ENCODE data around the gene CCM2. TPM values are rescaled to one million over a fixed set of nuclear protein-coding genes. Genes with fewer than 3 reads are reported as not detected.

The CCM2 gene
- total and polyA plus RNA-seq, 2 of the 8 experiments (the other 6 are each of a cell fraction or from before 2014, with no cell fraction given), result 31.6 to 41.2 TPM

GRCh38 chr7:45061806-45062425, 61.9 kb downstream of the CCM2 start:
- WGBS, 2 experiments (ENCODE audit: extremely low coverage in 1 of 2, insufficient coverage in 1 of 2, insufficient read length in 1 of 2, insufficient replicate concordance in 2 of 2, low coverage in 1 of 2, low lambda C conversion rate in 2 of 2, missing lambda C conversion rate in 1 of 2), result 80% methylated on average over 1 of the region's 1 CpG; no CpG with 5 or more reads in 1 of the 2 experiments
- FAIRE-seq, result no peak
- no peaks in the 10 kb centered on the region for H3K23me2 ChIP-seq (ENCODE audit: low read depth, low read length)
- TF ChIP-seq BACH1 (IDR thresholded peaks at IDR 0.05; ENCODE audit: low read length) (no peak), JUND (IDR thresholded peaks at IDR 0.05; ENCODE audit: low read length) (no peak), POLR2A (IDR thresholded peaks at IDR 0.05; ENCODE audit: control extremely low read depth in 1 of 2, low read depth in 2 of 2, low read length in 2 of 2) (no peak), SUZ12 (IDR thresholded peaks at IDR 0.05; ENCODE audit: low read length) (no peak), KDM4A (IDR thresholded peaks at IDR 0.05; ENCODE audit: low read depth, low read length, severe bottlenecking) (no peak), SRF (IDR thresholded peaks at IDR 0.05; ENCODE audit: low read depth, low read length) (no peak), BRCA1 (IDR thresholded peaks at IDR 0.05; ENCODE audit: low read depth, low read length) (no peak), RBBP5 (IDR thresholded peaks at IDR 0.05; ENCODE audit: borderline replicate concordance, low read depth, low read length) (no peak), ZNF274 (IDR thresholded peaks at IDR 0.05; ENCODE audit: borderline replicate concordance, extremely low read depth, low read length) (no peak), ASH2L (IDR thresholded peaks at IDR 0.05; ENCODE audit: low read length) (no peak), HDAC2 (IDR thresholded peaks at IDR 0.05; ENCODE audit: borderline replicate concordance in 1 of 2, low read depth in 2 of 2, low read length in 2 of 2) (no peak), PHF8 (conservative IDR thresholded peaks at IDR 0.05; ENCODE audit: low read depth, low read length) (no peak), NANOG (IDR thresholded peaks at IDR 0.05; ENCODE audit: insufficient read depth, low read depth, low read length, poor library complexity, severe bottlenecking) (no peak)

More at GRCh38 chr7:45061806-45062425, 61.9 kb downstream of the CCM2 start:
- H3K79me1 ChIP-seq (ENCODE audit: low read depth, low read length), result peaks cover 3% of the 10 kb centered on the region; the same call in 1 of the 2 replicates
- no peak overlapping the region for H3K18ac ChIP-seq (ENCODE audit: extremely low read depth, low read length)
- H4K8ac ChIP-seq (ENCODE audit: extremely low read depth, insufficient read depth, low read length), result no peak overlapping the region
- no peak overlapping the region for H2AFZ ChIP-seq (ENCODE audit: low read length)
- H2BK15ac ChIP-seq (ENCODE audit: low read length), result no peak overlapping the region
- no peak overlapping the region for H2AK5ac ChIP-seq (ENCODE audit: low read depth, low read length)
- H4K91ac ChIP-seq (replicated peaks; ENCODE audit: insufficient read length, low read length), result no peak overlapping the region
- no peak overlapping the region for H4K5ac ChIP-seq (ENCODE audit: insufficient read length, low read depth, low read length)
- H2BK12ac ChIP-seq (ENCODE audit: low read depth, low read length), result no peak overlapping the region
- no peaks in the 10 kb centered on the region for H3K9me3 ChIP-seq (ENCODE audit: insufficient read depth in 2 of 2, low read depth in 1 of 2, low read length in 1 of 2)
- H3K79me2 ChIP-seq (ENCODE audit: control insufficient read depth in 1 of 2, insufficient read depth in 2 of 2, low read length in 2 of 2), result peaks cover 0 to 3% of the 10 kb centered on the region in 2 experiments; a peak in 1 of 4 replicates
- no peaks in the 10 kb centered on the region for H3K27me3 ChIP-seq (replicated peaks in 1 of 4; ENCODE audit: control insufficient read depth in 3 of 4, extremely low read depth in 1 of 4, insufficient read depth in 3 of 4, low read length in 3 of 4)
- H3K27ac ChIP-seq (ENCODE audit: low read depth, low read length), result no peak overlapping the region
- H3K9ac ChIP-seq (replicated peaks in 1 of 4; ENCODE audit: extremely low read depth in 1 of 4, low read depth in 3 of 4, low read length in 3 of 4), result no peak overlapping the region
- no peak overlapping the region for H2BK5ac ChIP-seq (ENCODE audit: low read depth, low read length)
- H3K4me2 ChIP-seq (ENCODE audit: insufficient read depth in 1 of 2, low read depth in 2 of 2, low read length in 2 of 2), result no peak overlapping the region
- DNase-seq (ENCODE audit: low read depth in 1 of 2, low spot score in 2 of 2), result no peak
- H3K4me3 ChIP-seq (ENCODE audit: extremely low read depth in 1 of 4, insufficient read depth in 2 of 4, low read depth in 3 of 4, low read length in 4 of 4), result no peak overlapping the region
- H3K56ac ChIP-seq (replicated peaks; ENCODE audit: insufficient read length, low read depth, low read length), result no peak overlapping the region
- peaks cover 2 to 4% of the 10 kb centered on the region in 2 experiments for H4K20me1 ChIP-seq (replicated peaks in 1 of 2; ENCODE audit: control insufficient read depth in 1 of 2, insufficient read depth in 2 of 2, low read length in 2 of 2)
- H3K14ac ChIP-seq (ENCODE audit: insufficient read length), result no peak overlapping the region
- CTCF ChIA-PET (ENCODE audit: partially characterized antibody), result no interaction called here
- no peak overlapping the region for H2BK20ac ChIP-seq (ENCODE audit: low read length)
- H2BK120ac ChIP-seq (replicated peaks; ENCODE audit: low read depth, low read length), result no peak overlapping the region
- no peak overlapping the region for H3K23ac ChIP-seq (ENCODE audit: insufficient read length)
- H3K36me3 ChIP-seq (ENCODE audit: control insufficient read depth in 2 of 4, insufficient read depth in 4 of 4, low read length in 3 of 4), result peaks cover 0 to 6% (median 4%) of the 10 kb centered on the region in 4 experiments; a peak in 5 of 8 replicates
- H3K4ac ChIP-seq (replicated peaks; ENCODE audit: insufficient read length, low read depth, low read length), result no peak overlapping the region
- POLR2A ChIA-PET (ENCODE audit: partially characterized antibody), result no interaction called here
- no peaks in the 10 kb centered on the region for H3K4me1 ChIP-seq (replicated peaks in 1 of 4; ENCODE audit: control insufficient read depth in 3 of 4, insufficient read depth in 4 of 4, low read length in 3 of 4)

Data from H1 (cell line).